SK-N-SH (cell line): ENCODE data around the gene LTBP1. TPM values are rescaled to one million over a fixed set of nuclear protein-coding genes. Genes with fewer than 3 reads are reported as not detected.

Source experiments
- CTCF ChIA-PET: fragments of 300-600, 350-600 bp; formaldehyde crosslinking; extraction: SDS; loops from one replicate; lab custom pipeline; 2021; lab: Yijun Ruan, JAX
- POLR2A ChIA-PET: fragments of 350-600 bp; sonication (Branson Sonifier 250); formaldehyde crosslinking; extraction: SDS; loops from one replicate; lab custom pipeline; 2020; ENCODE audit warnings: antibody characterized with exemption, inconsistent platforms; lab: Yijun Ruan, JAX
- DNase-seq: peaks from one replicate; pipeline ENCODE4 v3.0.0; 2012
- H2AFZ ChIP-seq: fragments of 200-600 bp; sonication (generic); 2 replicates; pipeline ENCODE4 v1.8.1; 2016; ENCODE audit warnings: antibody characterized with exemption, mild to moderate bottlenecking, low read depth
- H3F3A ChIP-seq: fragments of 200-600 bp; sonication (generic); replicated peaks from 2 replicates; pipeline ENCODE3; 2016; ENCODE audit warnings: antibody characterized with exemption, mild to moderate bottlenecking; ENCODE audit not compliant: insufficient read depth
- H3K27ac ChIP-seq, 2 experiments: fragments of 200-500 bp in 1 of 2; fragments of 200-600 bp in 1 of 2; sonication (Bioruptor generic) in 1 of 2; sonication (generic), shearing (Covaris generic) in 1 of 2; 2 replicates each; pipeline versions ENCODE4 v1.5.1 to v1.6.1; 2014 to 2016; ENCODE audit warnings: low read depth in 2 of 2, inconsistent platforms in 1 of 2, low read length in 1 of 2, mild to moderate bottlenecking in 1 of 2, mixed read lengths in 1 of 2
- H3K27me3 ChIP-seq: fragments of 200-600 bp; sonication (generic), shearing (Covaris generic); 2 replicates; pipeline ENCODE4 v1.6.1; 2016; ENCODE audit warnings: mixed run types; ENCODE audit not compliant: insufficient read depth
- H3K36me3 ChIP-seq, 2 experiments: fragments of 200-500 bp in 1 of 2; fragments of 200-600 bp in 1 of 2; sonication (Bioruptor generic) in 1 of 2; sonication (generic) in 1 of 2; replicated peaks in 1 of 2; 2 replicates each; pipeline versions ENCODE3 to v1.5.1; 2014 to 2016; ENCODE audit warnings: low read length in 1 of 2, mild to moderate bottlenecking in 1 of 2; ENCODE audit not compliant: insufficient read depth in 2 of 2, control insufficient read depth in 1 of 2
- H3K4me1 ChIP-seq, 2 experiments: fragments of 200-500 bp in 1 of 2; fragments of 200-600 bp in 1 of 2; sonication (Bioruptor generic) in 1 of 2; sonication (generic), shearing (Covaris generic) in 1 of 2; 2 replicates each; pipeline versions ENCODE4 v1.5.1 to v1.6.1; 2014 to 2016; ENCODE audit warnings: low read depth in 1 of 2, low read length in 1 of 2, mixed run types in 1 of 2; ENCODE audit not compliant: insufficient read depth in 2 of 2, control insufficient read depth in 1 of 2
- H3K4me2 ChIP-seq: fragments of 200-600 bp; sonication (generic), shearing (Covaris generic); 2 replicates; pipeline ENCODE4 v1.6.1; 2017; ENCODE audit warnings: mixed run types
- H3K4me3 ChIP-seq, 2 experiments: fragments of 200-500 bp in 1 of 2; fragments of 200-600 bp in 1 of 2; sonication (Bioruptor generic) in 1 of 2; sonication (generic), shearing (Covaris generic) in 1 of 2; 2 replicates each; pipeline versions ENCODE4 v1.5.1 to v1.8.1; 2014 to 2016; ENCODE audit warnings: low read depth in 2 of 2, inconsistent platforms in 1 of 2, low read length in 1 of 2, mild to moderate bottlenecking in 1 of 2, mixed read lengths in 1 of 2, moderate library complexity in 1 of 2
- H3K79me2 ChIP-seq: fragments of 200-600 bp; sonication (generic); 2 replicates; pipeline ENCODE4 v1.8.1; 2017; ENCODE audit warnings: mild to moderate bottlenecking; ENCODE audit not compliant: insufficient read depth
- H3K9ac ChIP-seq: fragments of 200-600 bp; sonication (generic); 2 replicates; pipeline ENCODE4 v1.6.1; 2017; ENCODE audit warnings: mixed run types
- H3K9me2 ChIP-seq: fragments of 200-600 bp; sonication (generic); 2 replicates; pipeline ENCODE4 v1.6.1; 2017; ENCODE audit warnings: mixed run types
- H3K9me3 ChIP-seq: fragments of 200-600 bp; sonication (generic); 2 replicates; pipeline ENCODE4 v1.6.1; 2017; ENCODE audit warnings: mixed run types, mild to moderate bottlenecking, moderate library complexity
- H4K20me1 ChIP-seq: fragments of 200-600 bp; sonication (generic); 2 replicates; pipeline ENCODE4 v1.6.1; 2017; ENCODE audit warnings: mild to moderate bottlenecking, mixed run types; ENCODE audit not compliant: insufficient read depth
- EZH2phosphoT487 ChIP-seq: fragments of 200-600 bp; sonication (generic); IDR thresholded peaks from 2 replicates; pipeline ENCODE4 v1.6.1; 2017; ENCODE audit warnings: low read depth, mixed run types, mild to moderate bottlenecking, antibody characterized with exemption, moderate library complexity, borderline replicate concordance
- FOSL2 ChIP-seq: IDR thresholded peaks from 2 replicates; pipeline ENCODE4 v1.4.0; 2012; ENCODE audit warnings: low read depth, mild to moderate bottlenecking, moderate library complexity, borderline replicate concordance
- FOXM1 ChIP-seq: IDR thresholded peaks from 2 replicates; pipeline ENCODE4 v1.4.0; 2012; ENCODE audit warnings: low read depth, mild to moderate bottlenecking
- GABPA ChIP-seq: IDR thresholded peaks from 2 replicates; pipeline ENCODE4 v1.4.0; 2012; ENCODE audit warnings: low read depth, mild to moderate bottlenecking
- JUND ChIP-seq: IDR thresholded peaks from 2 replicates; pipeline ENCODE4 v1.4.0; 2012
- MEF2A ChIP-seq: IDR thresholded peaks from 2 replicates; pipeline ENCODE4 v1.4.0; 2012; ENCODE audit warnings: low read depth, borderline replicate concordance
- NFIC ChIP-seq: IDR thresholded peaks from 2 replicates; pipeline ENCODE4 v1.4.0; 2012; ENCODE audit warnings: borderline replicate concordance
- NRF1 ChIP-seq: IDR thresholded peaks from 2 replicates; pipeline ENCODE4 v1.6.1; 2012; ENCODE audit warnings: low read depth, mild to moderate bottlenecking, low read length
- POLR2AphosphoS5 ChIP-seq: IDR thresholded peaks from 2 replicates; pipeline ENCODE4 v1.6.1; 2012; ENCODE audit warnings: low read depth, low read length
- RAD21 ChIP-seq: IDR thresholded peaks from 2 replicates; pipeline ENCODE4 v1.6.1; 2012; ENCODE audit warnings: mild to moderate bottlenecking, low read length
- RCOR1 ChIP-seq: fragments of 150-350 bp; IDR thresholded peaks from 2 replicates; pipeline ENCODE4 v1.6.1; 2017; ENCODE audit warnings: antibody characterized with exemption, low read length
- REST ChIP-seq: IDR thresholded peaks from 2 replicates; pipeline ENCODE4 v1.6.1; 2012; ENCODE audit warnings: mild to moderate bottlenecking, low read depth, low read length, moderate library complexity
- RFX5 ChIP-seq: IDR thresholded peaks from 2 replicates; pipeline ENCODE4 v1.6.1; 2012; ENCODE audit warnings: mild to moderate bottlenecking, improper control_type of control experiment, low read length
- RXRA ChIP-seq: IDR thresholded peaks from 2 replicates; pipeline ENCODE4 v1.4.0; 2012; ENCODE audit warnings: low read depth, mild to moderate bottlenecking, borderline replicate concordance
- TAF1 ChIP-seq: IDR thresholded peaks from 2 replicates; pipeline ENCODE4 v1.6.1; 2012; ENCODE audit warnings: low read depth, mild to moderate bottlenecking, low read length, moderate library complexity, borderline replicate concordance
- TEAD4 ChIP-seq: IDR thresholded peaks from 2 replicates; pipeline ENCODE4 v1.4.0; 2012; ENCODE audit warnings: mild to moderate bottlenecking, borderline replicate concordance; ENCODE audit not compliant: insufficient read depth
- USF1 ChIP-seq: IDR thresholded peaks from 2 replicates; pipeline ENCODE4 v1.4.0; 2012; ENCODE audit warnings: low read depth, borderline replicate concordance
- YY1 ChIP-seq: IDR thresholded peaks from 2 replicates; pipeline ENCODE4 v1.4.0; 2012; ENCODE audit warnings: low read depth, mild to moderate bottlenecking
- WGBS: methylation state at CpG from one replicate; pipeline ENCODE4 v1.1.6; 2017; ENCODE audit warnings: low lambda C conversion rate; 5-methylcytosine and 5-hydroxymethylcytosine counted together
- polyA plus RNA-seq, 3 experiments: library from polyadenylated mRNA; depleted of rRNA; stranded (reverse); fragments of >200 nt; gene quantifications; 2 replicates each; pipeline ENCODE4 v1.2.3, GENCODE V29; 2012

The LTBP1 gene
- polyA plus RNA-seq, 1 of the 3 experiments (the other 2 are of a cell fraction), result 467 TPM

- Histone ChIP-seq H3K27me3 (no peaks in the 10 kb centered on the region), H3K79me2 (peaks cover 54% of the 10 kb centered on the region), H3K27ac (peak overlapping the region in 1 of 2 experiments; percentile 94; a peak in 2 of 4 replicates), H3K36me3 (peaks cover 3 to 33% of the 10 kb centered on the region in 2 experiments), H3K9me2 (no peaks in the 10 kb centered on the region), H3F3A (peaks cover 48% of the 10 kb centered on the region), H4K20me1 (no peaks in the 10 kb centered on the region), H3K9ac (peak overlapping the region; percentile 2; the same call in 1 of the 2 replicates), H3K4me2 (no peak overlapping the region; the same call in 1 of the 2 replicates), H2AFZ (no peak overlapping the region), H3K4me1 (peaks cover 3 to 36% of the 10 kb centered on the region in 2 experiments; a peak in 2 of 4 replicates), H3K9me3 (no peaks in the 10 kb centered on the region), H3K4me3 (no peak overlapping the region)
- CTCF ChIA-PET, result no interaction called here
- no peak for DNase-seq
- no peak for TF ChIP-seq POLR2AphosphoS5
- TF ChIP-seq USF1, result no peak
- no peak for TF ChIP-seq TAF1
- TF ChIP-seq FOXM1, result no peak
- TF ChIP-seq EZH2phosphoT487, result no peak
- TF ChIP-seq REST, result no peak
- TF ChIP-seq NRF1, result no peak
- no peak for TF ChIP-seq TEAD4
- no peak for TF ChIP-seq FOSL2
- no peak for TF ChIP-seq GABPA
- no peak for TF ChIP-seq RAD21
- TF ChIP-seq RCOR1, result no peak
- no peak for TF ChIP-seq RFX5
- no peak for TF ChIP-seq NFIC
- TF ChIP-seq RXRA, result no peak
- no peak for TF ChIP-seq MEF2A
- TF ChIP-seq JUND, result no peak
- TF ChIP-seq YY1, result no peak
- POLR2A ChIA-PET, result no interaction called here
- WGBS, result 70% methylated on average over 3 of the region's 3 CpGs
Measured at GRCh38 chr2:33241581-33241980, 294.8 kb downstream of the LTBP1 start.
